GM23338 (cell line): ENCODE measurements around the gene PRKACA.

Experiments used
- CREB1 ChIP-seq: fragments of 250-450 bp; sonication (Bioruptor Pico); IDR thresholded peaks from 2 replicates; pipeline ENCODE4 v1.5.0; 2020; ENCODE audit warnings: low read depth, mild to moderate bottlenecking, moderate library complexity
- CTCF ChIP-seq, 2 experiments: fragments of 200-600 bp in 1 of 2; sonication (generic) in 1 of 2; conservative IDR thresholded peaks; 2 replicates each; pipeline versions ENCODE4 v1.5.1 to v1.6.1; 2016 to 2017; ENCODE audit warnings: antibody characterized with exemption in 2 of 2, low read depth in 2 of 2, mild to moderate bottlenecking in 2 of 2, moderate library complexity in 1 of 2
- EZH2 ChIP-seq: fragments of 200-600 bp; sonication (generic); IDR thresholded peaks from one replicate; pipeline ENCODE4 v1.8.0; 2017; ENCODE audit warnings: antibody characterized with exemption, mild to moderate bottlenecking, low read depth; ENCODE audit not compliant: unreplicated experiment
- EZH2phosphoT487 ChIP-seq: fragments of 200-600 bp; sonication (generic); IDR thresholded peaks from one replicate; pipeline ENCODE4 v1.8.1; 2018; ENCODE audit warnings: antibody characterized with exemption; ENCODE audit not compliant: unreplicated experiment
- JUNB ChIP-seq: IDR thresholded peaks from one replicate; pipeline ENCODE4 v1.6.1; 2016; ENCODE audit warnings: antibody characterized with exemption; ENCODE audit not compliant: unreplicated experiment
- NANOG ChIP-seq: IDR thresholded peaks from 2 replicates; pipeline ENCODE4 v1.6.1; 2016; ENCODE audit warnings: antibody characterized with exemption, borderline replicate concordance
- POLR2AphosphoS5 ChIP-seq: IDR thresholded peaks from 2 replicates; pipeline ENCODE4 v1.6.1; 2016; ENCODE audit warnings: antibody characterized with exemption, low read depth
- REST ChIP-seq: IDR thresholded peaks from one replicate; pipeline ENCODE4 v1.6.1; 2018; ENCODE audit warnings: antibody characterized with exemption; ENCODE audit not compliant: unreplicated experiment
- STAT1 ChIP-seq: IDR thresholded peaks from one replicate; pipeline ENCODE4 v1.6.1; 2016; ENCODE audit warnings: antibody characterized with exemption; ENCODE audit not compliant: unreplicated experiment
- ZNF331 ChIP-seq: fragments of 250-450 bp; sonication (Bioruptor Pico); IDR thresholded peaks from 2 replicates; pipeline ENCODE4 v1.5.0; 2020; ENCODE audit warnings: low read depth, mild to moderate bottlenecking, moderate library complexity

- no peak for TF ChIP-seq CTCF (conservative IDR thresholded peaks at IDR 0.05; ENCODE audit: low read depth in 2 of 2)
- no peak for TF ChIP-seq EZH2phosphoT487
- no peak for TF ChIP-seq REST
- no peak for TF ChIP-seq JUNB
- no peak for TF ChIP-seq POLR2AphosphoS5
- no peak for TF ChIP-seq CREB1 (CRISPR knock-in tag)
- TF ChIP-seq EZH2, result no peak
- TF ChIP-seq NANOG, result no peak
- no peak for TF ChIP-seq ZNF331 (CRISPR knock-in tag)
- no peak for TF ChIP-seq STAT1
Observed at GRCh38 chr19:14120497-14120780, 2.9 kb upstream of the PRKACA start.
